HG02885 (cell line): ENCODE data around the gene HSPA12A.

Source experiments
- ATAC-seq: cut with Tn5 transposase; IDR thresholded peaks from one replicate; pipeline ENCODE4 v1.9.1; 2021; ENCODE audit warnings: mild to moderate bottlenecking; ENCODE audit not compliant: unreplicated experiment, poor library complexity

The HSPA12A gene

DNA sequence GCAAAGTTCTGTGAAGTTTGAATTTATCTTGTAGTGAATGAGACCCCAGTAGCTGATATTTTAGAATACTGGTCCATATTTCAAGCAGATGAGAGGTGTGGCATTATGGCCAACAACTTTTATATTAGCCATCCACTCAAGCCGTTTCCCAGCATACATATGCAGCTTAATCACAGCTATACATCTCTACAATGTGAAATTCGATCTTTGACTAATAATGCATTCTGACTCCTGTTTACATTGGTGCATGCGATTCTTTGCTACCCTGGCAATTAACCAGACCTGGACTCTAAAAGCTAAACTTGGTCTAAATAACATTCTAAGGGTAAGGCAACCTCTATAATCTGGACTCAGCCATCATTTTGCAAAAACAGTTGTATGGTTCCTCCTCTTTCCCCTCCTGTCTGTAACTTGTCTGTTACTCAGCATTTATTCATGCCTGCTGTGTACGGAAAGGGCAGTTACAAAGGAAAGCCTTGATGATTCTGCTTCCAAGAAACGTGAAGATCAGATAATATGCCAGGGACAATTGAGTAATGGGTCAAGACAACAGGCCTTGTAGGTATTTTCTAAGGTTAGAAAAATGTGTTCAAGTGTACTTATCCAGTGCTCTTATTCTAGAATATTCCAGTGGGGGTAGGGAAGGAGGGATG, 71.0 kb downstream of the HSPA12A start:
- ATAC-seq: no peak

DNA sequence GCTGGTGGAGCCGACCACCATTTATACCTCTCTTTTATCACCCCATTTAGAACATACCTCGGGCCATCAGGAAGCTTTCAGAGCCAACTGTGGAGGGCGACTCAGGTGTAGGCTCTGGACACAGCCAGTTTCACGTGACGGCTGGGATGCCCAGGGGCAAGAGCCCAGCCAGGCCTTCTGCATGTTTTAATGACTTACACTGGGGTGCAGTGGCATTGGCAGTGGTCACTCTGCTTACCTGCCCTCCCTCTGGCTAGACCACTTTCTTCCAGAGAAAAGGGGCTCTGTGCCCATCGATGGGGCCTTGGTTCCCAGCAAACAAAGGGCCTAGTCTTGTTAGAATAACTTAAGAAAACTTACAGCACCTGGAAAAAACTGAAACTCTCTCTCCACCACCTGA, 71.7 kb downstream of the HSPA12A start:
- no peak for ATAC-seq

DNA sequence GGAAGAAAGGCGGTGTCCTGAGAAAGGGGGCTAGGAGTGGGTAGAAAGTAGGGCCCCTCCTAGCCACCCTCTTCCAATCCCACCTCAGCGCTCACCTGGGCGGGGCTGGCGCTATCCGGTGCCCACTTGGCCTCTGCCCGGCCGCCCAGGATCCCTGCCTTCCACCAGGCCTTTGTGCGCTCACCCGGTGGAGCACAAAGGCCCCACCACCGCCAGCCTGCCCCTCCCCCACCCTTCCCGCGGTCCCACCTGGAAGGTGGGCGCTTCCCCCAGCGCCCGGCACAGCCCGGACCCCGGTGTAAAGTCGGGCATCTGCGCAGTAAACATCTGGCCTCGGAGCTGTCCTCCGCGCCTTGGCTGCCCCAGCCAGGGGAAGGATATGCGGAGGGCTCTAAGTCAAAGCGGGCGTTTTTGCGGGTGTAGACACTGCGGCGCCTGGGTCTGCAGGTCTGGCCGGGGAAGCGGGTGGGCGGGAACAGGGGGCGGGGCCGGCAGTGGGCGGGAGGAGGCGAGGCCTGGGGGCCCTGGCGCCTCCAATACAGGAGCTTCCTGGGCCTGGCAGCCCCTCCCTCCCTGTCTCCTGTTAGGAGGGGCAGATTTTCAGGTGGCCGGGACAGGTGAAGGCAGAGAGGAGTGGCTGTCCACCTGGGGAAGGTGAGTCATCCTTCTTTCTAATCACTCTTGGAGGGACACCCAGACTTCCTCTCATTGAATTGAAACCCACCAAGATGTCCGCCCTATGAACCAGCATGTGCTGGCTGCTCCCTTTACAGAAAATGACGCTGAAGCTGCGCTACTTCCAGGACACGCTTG, 72.3 kb downstream of the HSPA12A start:
- ATAC-seq: no peak

DNA sequence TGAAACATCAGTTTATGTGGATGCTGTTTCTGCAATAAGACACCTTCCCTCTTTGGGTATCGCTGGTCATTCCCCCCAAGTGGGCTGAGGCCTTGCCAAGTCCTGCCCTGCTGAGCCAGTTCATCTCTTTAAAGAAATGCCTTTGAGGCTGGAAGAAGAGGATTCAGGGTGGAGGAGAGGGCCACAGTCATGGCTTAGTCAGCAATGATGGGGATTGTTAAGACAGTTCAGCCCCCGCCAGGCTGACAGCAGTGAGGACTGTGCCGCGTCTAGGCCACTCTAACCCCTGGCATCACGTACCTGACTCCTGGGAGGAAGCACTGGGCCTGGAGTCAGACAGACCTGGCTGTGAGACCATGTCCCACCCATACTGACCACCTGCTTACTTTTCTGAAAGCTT, 73.3 kb downstream of the HSPA12A start:
- ATAC-seq: no peak

DNA sequence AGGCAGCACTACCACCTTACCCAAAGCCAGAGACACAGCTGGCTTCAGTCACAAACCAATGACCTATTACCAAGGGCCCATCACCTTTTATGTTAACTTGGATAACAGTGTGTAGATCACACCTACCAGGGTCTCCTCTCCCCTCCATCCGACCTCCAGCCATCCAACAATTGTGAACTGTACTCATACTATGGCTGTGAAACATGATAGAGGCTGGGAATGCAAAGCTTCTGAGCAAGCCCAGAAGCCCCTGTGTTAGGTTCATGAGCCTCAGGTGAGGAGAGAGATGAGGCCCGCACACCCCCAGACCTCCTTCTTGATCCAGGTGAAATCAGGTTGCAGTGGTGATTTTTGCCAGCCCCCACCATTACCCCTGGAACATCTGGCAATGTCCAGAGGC, 73.9 kb downstream of the HSPA12A start:
- ATAC-seq: no peak

DNA sequence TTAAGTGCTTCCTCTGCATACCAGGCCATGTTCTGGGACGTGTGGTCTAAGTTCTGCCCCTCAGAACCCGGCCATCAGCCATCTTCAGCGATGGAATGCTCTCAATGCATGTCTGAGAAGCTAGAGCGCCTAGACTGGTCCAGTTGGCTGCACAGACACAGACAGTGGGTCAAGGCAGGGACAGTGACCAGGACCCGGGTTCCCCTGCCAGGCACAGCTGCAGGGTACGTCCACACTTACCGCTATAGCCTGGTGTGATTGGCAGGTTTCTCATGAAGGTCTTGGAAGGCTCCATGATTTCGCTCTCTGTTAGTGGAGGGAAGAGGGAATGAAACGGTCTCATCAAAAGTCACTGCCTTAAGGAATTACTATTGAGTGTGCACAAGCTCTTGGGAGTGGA, 74.3 kb downstream of the HSPA12A start:
- ATAC-seq: no peak

DNA sequence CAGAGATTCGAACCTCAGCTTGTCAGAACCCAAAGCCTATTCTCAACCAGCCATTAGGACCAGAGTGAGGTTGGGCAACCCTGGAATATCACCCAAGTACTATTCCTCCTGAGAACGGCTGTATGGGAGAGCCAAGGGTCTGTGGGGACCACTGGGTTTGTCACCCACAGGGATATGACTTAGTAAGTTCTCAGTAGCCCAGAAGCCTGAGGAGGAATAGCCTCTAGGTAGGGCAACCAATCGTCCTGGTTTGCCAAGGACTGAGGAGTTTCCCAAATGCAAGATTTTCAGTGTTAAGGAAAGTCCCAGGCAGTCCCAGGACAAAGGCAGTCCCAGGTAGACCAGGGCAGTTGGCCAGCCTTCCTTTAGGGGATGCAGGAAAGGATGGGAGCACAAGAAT, 74.9 kb downstream of the HSPA12A start:
- no peak for ATAC-seq

DNA sequence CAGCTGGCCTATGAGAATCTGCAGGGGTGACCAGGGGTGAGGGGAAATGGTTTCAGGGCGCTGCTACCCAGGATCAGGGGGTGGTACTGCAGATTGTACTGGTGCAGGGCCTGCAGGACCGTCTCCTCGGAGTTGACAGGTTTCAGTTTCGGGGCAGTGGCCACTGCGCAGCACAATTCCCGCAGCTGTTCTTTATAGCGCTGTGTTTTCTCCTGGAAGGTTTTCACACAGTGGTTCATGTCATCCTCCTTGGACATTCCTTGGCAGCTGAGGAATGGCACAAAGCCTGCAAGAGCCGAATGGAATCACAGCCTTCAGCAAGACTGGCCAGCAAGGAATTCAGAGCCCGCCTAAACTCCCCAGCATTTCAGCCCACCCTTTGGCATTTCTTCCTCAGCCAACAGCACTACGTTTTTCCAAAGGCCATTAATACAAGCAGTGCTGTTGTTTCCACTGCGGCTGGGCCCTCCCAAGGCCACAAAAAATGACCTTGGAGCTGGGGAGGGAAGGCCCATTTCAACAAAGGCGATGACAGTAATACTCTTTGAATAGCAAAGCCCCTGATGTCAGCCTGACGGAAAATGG, 76.7 kb downstream of the HSPA12A start:
- ATAC-seq: no peak

DNA sequence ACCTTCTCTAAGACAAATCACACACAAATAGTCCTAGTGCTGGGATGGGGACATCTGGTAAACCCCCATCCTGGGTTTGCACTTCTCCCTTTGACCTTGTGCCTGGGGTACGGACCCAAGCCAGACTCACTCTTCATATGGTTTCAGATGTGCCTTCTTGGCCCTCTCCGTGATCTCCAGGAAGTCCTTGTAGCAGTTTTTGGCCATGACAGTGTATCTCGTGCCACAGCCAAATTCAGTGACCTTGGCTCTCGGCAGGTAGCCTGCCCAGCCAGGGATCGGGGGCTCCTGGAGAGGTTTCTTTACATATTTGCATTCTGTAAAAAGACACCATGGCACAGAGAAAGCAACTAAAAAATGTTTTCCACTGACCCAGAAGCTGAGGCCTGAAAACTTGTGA, 77.7 kb downstream of the HSPA12A start:
- no peak for ATAC-seq

DNA sequence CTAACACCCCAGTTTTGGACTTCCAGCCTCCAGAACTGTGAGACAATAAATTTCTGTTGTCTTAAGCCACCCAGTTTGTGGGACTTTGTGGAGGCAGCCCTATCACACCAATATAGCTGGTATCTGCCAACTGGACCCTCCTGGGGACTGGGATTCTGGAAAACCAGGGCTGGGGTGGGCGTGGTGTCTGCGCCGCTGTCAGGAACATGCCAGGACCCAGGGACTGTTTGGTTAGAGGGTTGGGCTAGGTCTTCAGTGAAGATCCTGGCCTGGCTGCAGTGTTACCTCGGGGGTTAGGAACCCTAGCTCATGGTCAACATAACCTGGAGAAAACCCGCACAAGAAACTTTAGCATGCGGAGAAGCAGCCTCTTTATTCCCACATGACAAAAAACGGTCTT, 79.0 kb downstream of the HSPA12A start:
- ATAC-seq: no peak

DNA sequence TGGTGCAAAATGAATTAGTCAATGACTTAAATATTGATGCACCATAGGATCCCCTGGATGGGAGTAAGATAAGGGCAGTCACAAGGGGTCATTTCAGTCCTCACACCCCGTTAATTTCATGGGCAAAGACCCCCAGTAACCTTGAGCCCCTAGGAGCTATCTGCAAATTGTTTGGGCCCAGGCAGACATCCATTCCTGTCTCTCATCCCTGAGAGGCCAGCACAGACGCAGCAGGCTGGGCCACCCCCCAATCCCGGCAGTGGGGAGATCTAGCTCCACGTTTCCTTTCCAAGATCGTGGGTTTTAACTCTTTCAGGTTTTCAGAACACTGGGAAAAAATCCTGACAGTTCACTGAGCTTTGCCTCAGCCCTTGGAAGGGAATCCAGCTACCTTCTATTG, 81.5 kb downstream of the HSPA12A start:
- ATAC-seq: no peak

DNA sequence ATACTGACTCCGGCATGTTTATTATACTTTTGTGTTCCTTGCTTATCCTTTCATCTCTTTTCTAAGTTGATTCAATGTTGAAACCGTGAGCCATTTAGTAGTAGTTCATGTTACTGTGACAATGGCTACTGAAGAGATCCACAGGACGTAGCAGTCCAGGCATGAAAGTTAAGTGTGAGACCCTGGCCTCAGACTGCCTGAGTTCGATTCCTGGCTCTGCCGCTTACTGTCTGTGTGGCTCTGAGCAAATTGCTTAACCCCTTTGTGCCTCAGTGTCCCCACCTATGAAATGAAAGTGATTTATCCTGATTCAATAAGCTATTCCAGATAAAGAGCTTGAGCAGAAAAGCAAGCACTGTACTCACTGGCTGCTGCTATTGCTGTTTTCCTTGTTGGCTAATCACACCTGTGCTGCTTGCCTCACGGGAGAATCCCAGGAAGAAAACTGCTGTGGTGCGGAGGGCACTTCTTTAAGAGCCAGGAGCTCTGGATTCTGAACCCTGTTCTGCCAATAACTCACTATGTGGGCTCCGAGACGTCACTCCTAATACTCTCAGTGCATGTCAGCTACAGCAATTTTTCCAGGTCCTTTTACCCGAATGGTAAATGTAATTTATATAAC, 83.2 kb downstream of the HSPA12A start:
- no peak for ATAC-seq

DNA sequence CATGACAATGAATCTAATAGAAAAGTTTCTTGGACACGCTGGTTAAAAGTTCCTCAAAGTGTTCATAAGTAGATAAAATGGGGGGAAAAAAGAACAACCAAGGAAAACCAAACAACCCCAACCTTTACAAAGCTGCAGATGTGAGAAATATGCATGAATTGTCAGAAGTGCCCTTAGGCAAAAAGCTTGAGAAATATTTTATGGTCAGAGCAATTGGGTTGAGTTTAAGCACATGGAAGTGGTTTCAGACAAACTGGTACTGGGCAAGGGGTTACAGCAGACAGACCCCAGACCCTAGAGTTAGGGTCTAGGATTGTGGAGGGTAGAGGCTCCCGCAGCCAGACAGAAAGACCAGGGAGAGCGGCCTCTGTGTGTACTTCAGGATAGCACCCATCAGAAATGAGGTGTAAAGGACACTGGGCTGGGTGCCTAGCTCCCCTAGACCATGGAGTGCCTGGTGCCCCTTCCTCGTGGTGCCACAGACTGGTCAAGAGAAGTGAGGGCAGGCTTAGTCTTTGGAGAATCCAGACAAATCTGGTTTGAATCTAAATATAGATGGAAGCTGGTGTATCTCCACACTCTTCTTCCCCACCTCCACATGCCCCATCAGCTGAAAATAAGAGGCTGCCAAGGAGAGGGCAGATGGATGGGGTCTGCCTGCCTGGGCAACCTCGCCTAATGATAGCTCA, 84.4 kb downstream of the HSPA12A start:
- ATAC-seq: no peak

DNA sequence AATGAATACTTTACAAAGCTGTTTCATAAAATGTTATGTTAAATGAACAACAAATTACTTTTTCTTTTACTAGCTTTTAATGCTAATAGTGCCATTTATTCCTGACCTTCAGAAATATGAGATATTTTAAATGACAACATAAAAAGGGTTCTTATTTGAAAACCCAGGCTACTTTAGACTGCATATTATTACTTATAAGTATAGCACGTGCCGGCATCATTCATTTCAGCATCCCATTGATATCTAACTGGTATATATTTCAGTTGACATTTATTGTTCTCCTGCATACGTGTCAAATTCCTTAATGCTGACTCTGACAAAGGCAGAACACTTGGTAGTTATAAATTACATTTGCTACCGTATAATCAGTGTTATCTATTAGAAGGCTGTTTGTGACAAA, 86.3 kb downstream of the HSPA12A start:
- no peak for ATAC-seq

DNA sequence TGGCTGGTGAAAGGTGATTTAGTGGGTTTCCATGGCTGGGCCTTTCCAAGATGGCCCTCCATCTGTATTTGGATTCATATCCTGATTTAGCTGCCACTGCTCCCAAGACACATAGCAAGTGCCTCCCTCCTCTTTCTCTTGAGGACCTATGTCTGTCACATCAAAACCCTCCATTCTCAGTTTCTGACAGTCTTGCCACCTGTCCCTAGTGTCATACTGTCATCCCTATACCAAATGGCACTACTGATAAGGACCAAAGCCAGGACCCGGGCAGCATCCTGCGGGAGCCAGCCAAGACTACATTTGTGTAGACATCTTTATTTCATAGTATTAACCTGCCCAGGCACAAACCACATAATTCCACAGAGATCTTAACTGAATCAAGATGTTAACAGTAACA, 86.8 kb downstream of the HSPA12A start:
- ATAC-seq: no peak

DNA sequence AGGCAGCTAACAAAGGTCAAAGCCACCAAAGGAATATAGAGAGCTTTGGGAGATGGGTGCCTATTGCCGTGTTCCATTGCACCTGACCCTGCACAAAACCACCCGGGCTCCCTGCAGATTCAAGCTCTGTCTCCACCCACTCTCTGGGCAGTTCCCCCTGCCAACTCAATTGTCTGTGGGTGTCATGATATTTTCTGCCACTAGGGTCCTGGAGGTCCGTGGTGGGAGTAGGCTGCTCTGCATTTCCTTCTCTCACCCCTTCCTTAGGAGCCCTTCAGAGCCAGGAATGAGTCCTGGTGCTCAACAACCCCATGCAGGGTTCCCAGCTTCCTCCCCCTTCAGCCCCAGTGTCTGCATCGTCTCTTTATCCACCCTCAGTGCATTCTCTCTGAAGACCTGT, 87.5 kb downstream of the HSPA12A start:
- ATAC-seq: no peak

DNA sequence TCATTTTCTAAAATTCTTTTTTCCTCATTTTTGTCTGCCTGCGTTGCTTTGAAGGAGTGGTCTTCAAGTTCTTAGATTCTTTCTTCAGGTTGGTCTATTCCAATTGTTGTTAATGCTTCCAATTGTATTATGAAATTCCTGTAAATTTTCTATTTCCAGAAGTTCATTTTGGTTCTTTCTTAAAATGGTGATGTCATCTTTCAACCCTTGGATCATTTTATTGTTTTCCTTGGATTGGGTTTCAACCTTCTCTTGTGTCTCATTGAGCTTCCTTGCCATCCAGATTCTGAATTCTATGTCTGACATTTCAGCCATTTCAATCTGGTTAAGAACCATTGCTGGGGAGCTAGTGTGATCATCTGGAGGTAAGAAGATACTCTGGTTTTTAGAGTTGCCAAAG, 88.5 kb downstream of the HSPA12A start:
- ATAC-seq: no peak

DNA sequence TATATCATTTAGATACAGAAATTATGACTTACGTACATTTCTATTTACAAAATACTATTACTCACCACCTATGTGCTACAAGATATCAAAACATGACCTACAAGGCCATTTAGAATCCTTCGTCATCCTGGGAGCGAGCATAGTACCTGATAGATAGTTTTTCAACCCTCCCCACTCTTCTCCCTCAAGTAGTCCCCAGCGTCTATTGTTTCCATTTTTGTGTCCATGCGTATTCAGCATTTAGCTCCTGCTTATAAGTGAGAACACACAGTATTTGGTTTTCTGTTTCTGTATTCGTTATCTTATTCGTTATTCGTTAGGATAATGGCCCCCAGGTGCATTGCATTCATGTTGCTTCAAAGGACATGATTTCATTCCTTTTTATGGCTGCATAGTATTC, 93.5 kb downstream of the HSPA12A start:
- no peak for ATAC-seq

DNA sequence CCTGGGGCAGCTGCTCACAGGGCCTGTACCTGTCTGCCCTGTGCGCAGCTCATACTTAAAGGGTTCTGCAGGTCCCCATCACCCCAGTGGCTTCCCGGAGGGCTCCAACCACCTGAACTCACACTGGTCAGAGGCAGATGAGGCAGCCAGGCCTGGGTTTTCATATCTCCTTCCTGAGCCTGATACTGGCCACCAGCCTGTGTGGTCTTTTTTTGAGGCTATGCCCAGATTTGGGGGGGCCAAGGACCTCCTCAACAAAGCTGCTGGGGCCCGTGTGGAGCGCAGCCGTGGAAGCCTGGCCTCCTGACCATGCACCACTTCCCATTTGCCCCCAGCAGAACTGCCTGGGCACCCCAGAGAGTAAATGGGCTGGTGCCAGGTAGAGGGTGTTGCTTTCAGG, 95.9 kb downstream of the HSPA12A start:
- ATAC-seq: no peak

DNA sequence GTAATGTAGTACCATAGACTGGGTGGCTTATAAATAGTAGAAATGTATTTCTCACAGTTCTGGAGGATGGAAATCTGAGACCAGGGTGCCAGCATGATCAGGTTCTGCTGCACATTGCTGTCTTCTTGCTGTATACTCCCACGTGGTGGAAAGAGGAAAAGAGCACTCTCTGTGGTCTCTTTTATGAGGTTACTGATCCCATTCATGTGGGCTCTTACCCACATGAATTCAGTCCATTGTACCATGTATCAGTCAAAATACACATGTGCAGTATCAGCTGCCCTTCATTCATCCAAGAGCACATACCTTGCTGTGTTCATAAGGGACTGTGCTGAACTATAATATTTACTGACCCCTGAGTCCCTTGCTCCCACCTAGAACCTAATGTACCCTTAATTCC, 104.5 kb downstream of the HSPA12A start:
- ATAC-seq: no peak

DNA sequence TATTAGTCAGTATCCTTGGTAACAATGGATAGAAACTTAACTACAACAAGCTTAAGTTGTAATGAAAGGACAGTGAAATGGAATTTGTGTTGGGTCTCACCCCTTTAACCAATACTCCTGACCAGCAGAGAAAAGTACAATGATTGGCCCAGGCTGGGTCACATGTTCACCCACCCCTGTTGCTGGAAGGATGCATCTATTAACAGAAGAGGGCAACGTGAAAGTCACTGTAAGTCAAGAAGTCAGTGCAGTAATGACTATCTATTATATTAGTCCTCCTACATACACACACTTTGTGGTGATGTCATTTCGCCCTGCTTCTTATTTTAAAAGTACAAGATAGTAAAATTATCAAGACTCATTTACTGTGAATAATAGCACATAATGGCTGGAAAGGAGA, 105.4 kb downstream of the HSPA12A start:
- ATAC-seq: no peak
